Measurements from ENCODE around the gene SLC7A5. TPM values are rescaled to one million over a fixed set of nuclear protein-coding genes. Genes with fewer than 3 reads are reported as not detected.

SLC7A5 gene
- total RNA-seq, 1 donor from 2014 or later, result 5.1 TPM

DNA sequence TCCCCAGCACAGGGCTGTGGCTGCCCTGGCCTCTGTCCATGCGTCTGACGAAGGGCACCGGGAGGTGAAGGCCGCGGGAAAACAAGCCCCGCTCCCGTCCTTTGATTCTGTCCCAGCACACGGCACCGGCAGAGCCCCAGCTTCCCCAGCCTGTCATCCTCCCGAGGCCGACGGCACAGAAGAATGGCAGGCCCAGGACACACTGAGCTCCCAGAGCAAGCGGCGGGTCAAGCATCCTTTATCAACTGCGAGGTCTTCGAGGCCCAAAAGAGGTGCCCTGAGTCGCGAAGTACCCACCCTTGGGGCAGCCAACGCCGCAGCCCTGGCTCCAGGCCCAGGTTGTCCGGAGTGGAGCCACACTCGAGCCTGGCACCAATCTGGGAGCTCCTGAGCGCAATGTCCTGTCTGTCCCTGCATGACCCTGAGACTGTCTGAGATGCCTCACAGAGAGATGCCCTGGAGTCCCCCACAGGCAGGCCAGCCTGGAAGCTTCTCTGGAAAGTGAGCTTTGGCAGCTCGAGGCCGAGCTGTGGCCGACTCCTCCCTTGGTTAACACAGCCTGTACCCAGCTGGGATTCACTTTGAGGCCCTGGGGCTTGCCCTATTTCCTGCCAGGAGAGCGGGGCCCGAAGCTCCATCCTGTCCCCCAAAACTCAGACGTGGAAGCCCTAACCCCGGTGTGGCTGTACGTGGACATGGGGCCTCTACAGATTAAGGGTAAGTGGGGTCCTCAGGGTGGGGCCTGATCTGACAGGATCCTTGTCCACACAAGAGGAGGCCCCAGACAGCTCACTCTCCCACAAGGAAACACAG, 23.3 kb downstream of the SLC7A5 start:
- no peak for DNase-seq

DNA sequence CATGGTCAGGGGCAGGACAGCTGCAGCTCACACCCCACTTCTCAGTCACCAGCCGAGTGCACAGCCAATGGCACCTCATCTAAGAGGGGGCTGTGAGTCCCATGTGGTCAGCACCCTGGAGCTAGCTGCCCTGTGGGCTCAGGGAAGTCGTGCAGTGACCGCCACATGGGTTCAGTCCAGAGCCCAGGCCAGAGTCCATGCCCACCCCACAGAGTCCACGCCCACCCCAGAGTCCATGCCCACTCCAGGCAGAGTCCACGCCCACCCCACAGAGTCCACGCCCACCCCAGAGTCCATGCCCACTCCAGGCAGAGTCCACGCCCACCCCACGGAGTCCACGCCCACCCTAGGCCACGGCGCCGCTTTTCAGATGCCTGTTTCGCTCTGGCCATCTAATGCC, 24.1 kb downstream of the SLC7A5 start:
- no peak for DNase-seq

DNA sequence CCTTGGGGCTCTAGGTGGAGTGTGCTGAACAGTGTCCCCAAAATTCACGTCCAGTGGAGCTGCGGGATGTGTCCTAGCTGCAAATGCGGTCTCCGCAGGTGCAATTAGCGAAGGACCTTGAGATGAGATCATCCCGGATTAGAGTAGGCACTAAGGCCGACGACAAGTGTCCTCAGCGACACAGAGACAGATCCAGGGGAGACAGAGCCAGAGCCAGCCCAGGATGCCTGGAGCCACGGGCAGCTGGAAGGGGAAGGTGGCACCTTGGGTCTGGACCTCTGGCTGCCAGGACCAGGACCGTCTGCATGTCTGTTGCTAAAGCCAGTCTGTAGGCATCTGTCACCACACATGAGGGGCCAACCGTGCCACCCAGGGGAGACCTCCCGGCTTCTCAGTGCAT, 24.5 kb downstream of the SLC7A5 start:
- DNase-seq, result no peak

DNA sequence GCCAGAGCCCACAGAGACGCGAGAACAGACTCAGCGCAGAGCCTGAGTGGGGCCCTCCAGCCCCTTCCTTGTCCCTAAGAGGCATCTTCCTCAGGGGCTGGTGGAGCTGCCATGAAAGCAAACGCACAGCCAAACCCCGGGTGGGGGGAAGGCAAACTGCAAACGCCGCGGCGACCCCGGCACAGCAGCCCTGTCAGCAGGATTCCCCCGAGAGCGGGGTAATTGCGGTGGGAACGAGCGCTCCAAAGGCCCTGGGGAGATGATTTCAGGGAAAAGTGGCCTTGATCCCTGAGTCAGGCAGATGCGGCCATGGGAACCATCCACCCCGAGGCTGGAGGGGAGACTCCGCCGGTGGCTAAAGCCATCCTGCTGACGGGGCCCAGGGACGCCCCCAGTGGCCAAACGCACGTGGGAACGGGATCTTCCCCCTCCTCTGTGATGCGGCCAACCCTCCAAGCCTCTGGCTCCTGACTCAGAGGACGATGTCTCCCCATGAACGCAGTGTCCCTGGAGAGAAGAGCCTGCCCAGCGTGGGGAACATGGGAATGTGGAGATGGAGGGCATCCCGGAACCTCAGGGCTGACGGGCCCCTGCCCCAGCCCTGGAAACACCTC, 25.1 kb downstream of the SLC7A5 start:
- no peak for DNase-seq

DNA sequence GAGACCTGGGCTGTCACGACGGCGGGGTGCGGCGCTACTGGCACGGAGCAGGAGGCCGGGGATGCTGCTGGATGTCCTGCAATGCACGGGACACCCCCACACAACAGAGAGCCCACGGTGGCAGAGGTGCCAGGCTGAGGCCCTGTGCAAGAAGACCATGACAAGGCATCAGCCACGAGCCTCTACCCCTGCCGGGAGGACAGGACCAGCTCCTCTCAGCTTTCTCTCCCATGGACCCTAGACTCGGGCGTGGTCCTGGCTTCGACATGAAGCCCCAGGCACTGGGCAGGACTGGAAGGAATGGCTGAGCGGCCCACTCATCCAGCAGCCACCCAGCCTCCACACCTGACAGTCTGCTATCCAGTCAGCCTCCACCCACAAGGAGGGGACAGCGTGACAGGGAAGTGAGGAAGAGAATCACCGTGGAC, 25.6 kb downstream of the SLC7A5 start:
- DNase-seq, result no peak

DNA sequence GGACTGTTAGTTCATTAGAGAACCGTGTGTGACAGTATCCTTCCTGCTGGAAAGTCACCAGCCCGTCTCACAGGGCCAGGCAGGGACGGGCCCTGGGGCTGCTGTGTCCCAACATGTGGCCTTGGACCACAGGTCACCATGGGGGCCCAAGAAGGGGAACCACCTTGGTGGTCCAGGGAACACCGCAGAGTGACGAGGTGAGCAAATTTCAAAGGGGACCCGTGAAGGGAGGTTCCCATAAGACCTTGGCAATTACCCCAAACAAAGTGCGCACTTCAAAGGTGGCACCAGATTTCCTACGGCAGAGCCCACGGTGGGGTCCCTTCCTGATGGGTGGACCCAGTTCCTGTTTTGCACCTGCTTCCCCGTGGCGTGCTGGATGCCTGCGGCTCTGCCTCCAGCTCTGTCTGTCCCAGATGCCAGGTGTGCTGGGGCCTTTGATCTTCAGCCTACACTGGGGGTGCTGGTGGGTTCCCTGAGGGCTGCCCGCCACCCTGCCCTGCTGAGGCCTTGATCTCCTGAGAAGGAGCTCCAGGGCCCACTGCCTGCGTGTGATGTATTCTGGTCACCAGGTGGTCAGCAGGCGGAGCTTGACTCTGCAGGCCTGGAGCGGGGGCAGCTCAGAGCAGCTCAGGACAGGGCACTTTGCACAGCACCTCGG, 27.0 kb downstream of the SLC7A5 start:
- no peak for DNase-seq

DNA sequence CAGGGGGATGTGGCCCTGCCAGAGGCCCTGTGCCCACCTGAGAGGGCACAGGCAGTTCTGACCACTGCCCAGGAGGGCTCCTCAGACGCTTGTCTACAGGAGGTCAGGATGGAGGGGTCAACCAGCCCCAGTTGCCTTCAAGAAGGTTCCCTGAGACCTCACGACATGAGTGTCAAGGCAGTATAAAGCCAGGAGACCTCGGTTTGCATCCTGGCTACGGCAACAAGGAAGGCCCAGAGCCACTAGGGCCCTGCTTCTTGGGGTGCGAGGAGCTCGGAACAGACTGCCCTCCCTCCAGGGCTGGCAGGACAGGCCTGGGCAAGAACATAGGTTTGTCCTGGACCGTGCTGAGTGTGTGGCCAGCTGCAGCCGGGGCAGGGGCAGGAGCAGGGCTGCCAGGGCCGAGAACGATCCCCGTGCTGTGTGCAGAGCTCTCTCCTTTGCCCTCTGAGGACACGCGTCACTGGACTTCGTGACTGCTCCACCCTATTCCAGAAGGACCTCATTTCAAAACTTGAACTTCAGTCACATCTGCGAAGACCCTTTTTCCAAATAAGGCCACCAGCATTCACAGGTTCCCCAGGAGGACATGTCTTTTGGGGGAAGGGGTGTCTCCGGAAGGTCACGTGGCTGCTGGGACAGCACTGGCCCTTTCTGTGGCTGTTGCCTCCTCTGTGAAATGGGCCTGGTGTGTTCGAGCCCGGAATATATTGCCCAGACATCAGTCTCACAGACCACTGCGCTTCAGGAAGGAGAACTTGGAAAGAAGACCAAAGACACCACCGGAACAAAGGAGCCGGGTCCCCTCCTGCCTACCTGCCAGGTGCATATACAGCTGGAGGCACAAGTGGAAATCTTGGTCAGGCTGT, 27.7 kb downstream of the SLC7A5 start:
- no peak for DNase-seq

DNA sequence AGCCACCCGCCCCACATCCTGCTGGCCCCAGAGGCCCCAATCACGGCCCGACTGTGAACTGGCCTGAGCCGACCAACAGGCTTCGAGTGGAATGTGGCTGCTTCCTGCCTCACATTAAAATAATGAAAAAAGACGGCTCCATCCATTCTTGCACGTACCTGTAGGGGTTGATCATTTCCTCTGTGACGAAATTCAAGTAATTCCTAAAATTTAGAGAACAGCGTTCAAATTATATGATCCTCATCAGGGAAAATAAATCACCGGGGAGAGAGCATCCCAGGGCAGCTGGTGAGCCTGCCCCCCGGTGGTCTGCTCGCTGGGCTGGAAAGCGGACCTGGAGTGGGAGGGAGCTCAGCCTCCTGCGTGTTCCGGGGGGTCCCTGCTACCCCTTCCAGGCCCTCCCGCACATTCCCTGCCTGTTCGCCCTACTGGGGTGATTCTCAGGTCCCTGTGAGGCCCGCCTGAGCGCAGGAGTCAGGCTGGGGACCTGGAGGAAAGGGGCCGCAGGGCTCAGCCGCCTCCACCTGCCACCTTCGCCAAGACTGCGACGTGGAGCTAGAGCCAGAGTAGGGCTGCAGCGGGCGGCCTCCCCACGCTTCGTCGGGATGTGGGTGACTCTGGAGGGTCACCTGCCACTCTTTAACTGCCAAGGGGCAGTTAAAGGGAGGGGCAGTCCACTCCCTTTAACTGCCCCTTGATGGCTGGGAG, 28.9 kb downstream of the SLC7A5 start:
- peak; percentile 68 for DNase-seq

DNA sequence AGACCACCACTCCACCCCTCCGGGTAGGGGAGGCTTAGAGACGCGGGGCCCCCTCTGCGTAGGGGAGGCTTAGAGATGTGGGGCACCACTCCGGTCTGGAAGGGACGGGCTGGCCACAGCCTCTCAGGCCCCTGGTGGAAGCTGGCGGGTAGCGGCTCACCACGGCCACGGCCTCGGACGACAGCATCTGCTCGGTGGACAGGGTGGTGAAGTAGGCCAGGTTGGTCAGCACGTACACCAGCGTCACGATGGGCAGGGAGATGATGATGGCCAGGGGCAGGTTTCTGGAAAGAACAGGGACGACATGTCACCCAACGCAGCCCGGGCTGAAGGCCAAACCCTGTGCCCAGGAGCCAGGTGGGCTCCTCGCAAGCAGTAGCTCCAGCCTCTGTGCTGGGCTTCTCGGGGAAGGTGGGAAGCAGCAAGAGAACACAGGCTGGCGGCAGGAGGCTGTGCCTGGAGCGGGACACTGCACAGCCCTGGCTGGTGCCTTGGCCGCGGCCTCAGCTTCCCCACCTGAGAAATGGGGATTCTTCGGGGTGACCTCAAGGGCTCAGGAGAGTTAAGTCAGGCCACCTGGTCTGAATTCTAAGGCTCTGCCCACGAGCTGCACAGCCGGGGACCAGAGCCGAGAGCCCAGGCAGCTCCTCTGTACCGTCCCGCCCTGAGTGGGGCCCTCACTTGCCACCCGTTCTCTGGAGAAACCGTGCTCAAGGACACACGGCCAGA, 29.6 kb downstream of the SLC7A5 start:
- no peak for DNase-seq

DNA sequence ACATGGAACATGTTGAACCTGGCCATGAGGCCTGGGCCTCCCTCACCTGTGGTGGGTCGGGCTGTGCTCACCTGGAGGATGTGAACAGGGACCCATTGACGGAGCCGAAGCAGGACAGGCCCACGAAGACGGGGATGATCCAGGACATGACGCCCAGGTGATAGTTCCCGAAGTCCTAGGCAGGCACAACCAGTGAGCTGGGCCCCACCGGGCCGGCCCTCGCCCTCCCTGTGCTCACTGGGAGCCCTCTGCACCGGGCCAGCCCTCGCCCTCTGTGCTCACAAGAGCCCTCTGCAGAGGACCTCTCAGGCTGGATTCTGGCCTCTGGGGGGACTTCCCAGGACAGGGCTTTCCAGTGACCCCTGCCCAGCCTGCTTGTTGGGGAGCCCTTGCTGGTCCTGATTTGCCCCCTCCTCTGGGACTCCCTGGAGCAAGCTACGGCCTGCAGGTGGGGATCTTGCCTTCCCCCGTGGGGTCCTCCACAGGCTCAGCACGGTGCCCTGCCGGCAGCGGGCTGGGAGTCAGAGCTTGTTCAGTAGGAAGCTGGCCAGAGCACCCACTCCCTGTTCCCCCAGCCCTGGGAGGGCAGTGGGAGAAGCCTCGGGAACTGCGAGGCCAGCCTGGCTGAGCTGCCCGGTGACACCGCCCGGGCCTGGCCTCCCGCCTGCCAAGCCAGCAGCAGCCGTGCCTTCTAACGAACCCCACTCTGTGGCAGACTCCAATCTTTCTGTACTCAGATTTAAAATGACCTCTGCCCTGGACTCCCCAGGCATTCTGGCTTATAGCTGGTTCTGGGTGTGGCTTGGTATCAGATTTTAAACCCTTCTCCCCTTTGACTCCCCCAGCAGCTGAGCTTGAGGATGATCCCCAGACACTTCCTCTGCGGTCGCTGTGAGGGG, 30.4 kb downstream of the SLC7A5 start:
- DNase-seq, result no peak

DNA sequence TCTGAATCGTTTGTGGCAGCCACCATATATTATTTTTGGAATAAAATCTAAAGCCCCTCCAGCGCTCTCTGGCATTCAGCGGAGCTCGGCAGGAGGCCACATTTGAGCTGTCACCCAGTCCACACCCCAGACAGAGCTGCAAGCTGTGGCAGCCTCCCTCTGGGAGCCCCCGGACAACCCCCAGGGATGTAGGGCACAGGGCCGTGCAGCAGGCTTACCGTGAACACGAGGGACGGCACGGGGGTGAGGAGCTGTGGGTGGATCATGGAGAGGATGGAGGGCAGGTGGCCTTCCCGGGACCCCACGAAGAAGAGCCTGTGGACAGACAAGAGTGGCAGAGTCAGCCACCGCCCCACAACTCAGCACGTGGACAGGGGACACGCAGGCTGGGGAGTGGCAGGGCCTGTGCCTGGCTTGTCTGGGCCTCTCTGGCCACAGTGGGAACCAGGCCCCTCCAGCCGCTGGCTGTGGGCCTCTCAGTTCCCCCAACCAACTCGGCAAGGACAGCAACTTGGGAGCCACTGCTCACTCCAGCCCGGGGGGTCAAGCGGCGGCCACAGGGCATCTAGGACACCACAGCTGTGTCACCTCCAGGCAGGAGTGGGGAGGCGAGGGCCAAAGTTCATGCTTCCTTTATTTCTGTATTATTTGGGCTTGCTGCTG, 31.5 kb downstream of the SLC7A5 start:
- DNase-seq, result no peak

DNA sequence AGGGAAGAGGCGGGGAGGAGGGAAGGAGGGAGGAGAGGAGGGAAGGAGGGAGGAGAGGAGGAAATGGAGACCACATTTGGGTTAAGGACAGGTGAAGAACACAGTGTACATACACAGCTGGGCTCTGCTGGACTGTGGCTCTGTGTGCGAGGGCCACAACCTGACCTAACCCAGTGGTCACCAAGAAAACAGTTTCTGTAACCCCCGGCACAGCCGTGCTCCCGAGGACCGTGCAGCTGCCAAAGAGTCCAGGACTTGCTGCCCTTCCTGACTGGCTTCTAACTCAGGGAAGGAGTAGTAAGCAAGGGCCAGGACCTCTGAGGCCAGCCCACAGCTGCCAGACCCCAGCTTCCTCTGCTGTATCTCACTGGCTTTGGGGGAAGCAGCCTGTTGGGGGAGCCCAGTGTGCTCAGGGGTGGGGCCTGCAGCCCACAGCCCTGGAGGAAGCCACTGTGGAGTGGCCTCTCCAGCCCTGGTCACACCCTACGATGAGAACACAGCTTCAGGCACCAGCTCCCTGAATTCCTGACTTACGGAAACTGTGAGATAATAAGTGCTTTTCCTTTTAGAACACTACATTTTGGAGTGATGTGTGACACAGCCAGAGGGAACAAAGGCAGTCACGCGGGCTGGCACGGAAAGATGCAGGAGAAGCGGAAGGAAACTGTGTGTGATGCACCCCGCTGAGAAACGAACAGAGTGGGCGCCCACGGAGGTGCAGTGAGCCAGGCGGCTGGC, 32.3 kb downstream of the SLC7A5 start:
- peak; percentile 91 for DNase-seq

DNA sequence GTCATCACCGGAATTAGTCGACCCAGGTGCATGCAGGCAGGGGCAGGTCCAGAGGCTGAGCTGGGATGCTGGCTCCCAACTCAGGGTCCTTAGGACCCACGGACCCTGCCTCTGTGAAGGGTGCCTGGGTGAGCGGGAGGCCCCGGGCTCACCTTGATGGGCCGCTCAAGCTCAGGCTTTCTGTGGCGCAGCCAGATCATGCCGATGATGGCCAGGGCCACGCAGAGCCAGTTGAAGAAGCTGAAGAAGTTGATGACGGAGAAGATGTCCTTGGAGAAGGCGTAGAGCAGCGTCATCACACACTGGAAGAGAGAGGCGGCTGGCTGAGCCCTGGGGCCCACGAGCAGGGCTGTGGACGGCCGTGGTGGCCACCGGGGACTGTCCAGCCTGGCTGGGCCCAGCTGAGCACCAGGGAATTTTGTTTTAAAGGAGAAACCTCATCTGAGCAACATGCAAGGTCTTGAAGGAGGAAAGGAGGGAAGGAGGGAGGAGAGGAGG, 32.9 kb downstream of the SLC7A5 start:
- no peak for DNase-seq

DNA sequence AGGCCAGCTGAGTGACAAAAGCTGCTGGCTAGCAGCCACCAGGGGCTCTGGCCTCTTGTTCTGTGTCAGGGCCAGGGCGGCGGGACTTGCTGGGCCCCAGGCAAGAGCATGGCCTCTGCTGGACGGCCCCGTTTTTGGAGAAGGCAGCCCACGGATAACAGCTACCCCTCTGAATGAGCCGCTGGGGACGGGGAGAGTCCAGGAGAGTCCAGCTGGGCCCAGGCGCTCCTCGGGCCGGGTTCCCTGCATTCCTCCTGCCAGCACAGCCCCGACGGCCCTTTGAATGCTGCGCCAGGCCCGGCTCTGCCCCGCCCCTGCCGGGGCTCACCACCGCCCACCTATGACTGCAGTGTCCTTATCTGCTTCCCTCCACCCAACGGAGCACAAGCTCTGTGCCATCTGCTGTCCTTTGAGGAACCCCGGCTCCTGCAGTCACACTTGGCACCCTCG, 33.4 kb downstream of the SLC7A5 start:
- no peak for DNase-seq

DNA sequence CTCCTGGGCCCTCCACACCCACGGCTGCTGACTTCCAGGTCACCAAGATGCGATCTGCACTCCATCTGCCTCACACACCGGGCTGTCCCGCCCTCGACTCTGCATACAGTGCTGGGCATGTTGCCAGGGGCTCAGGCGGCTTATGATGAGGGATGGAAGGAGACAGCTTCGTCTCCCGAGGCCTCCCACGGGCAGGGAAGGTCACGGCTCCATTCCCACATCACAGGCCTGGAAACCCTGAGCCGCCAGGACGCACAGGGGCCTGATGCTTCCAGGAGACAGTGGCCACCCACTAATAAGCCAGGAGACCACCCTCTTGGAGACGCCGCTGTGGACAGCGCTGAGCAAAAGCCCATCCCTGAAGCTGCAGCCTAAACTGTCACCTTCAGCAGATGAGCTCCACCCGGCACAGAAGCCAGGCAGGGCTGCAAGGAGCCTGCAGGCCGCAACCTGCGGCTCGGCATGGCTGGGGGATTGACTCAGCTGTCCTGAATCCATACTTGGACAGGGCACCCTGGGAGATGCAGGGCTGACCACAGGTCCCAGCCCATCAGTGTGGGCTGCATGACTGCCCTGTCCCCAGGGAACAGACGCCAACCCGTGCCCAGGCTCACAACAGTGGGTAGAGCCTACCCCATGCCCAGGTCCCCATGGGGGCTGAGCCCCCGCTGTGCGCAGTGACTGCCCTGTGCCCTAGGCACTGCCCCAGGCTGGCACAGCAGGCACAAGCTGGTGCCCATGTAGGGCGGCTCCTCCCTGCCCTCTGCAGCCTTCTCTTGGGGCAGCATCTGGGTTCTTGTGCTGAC, 34.4 kb downstream of the SLC7A5 start:
- DNase-seq, result peak; percentile 54

DNA sequence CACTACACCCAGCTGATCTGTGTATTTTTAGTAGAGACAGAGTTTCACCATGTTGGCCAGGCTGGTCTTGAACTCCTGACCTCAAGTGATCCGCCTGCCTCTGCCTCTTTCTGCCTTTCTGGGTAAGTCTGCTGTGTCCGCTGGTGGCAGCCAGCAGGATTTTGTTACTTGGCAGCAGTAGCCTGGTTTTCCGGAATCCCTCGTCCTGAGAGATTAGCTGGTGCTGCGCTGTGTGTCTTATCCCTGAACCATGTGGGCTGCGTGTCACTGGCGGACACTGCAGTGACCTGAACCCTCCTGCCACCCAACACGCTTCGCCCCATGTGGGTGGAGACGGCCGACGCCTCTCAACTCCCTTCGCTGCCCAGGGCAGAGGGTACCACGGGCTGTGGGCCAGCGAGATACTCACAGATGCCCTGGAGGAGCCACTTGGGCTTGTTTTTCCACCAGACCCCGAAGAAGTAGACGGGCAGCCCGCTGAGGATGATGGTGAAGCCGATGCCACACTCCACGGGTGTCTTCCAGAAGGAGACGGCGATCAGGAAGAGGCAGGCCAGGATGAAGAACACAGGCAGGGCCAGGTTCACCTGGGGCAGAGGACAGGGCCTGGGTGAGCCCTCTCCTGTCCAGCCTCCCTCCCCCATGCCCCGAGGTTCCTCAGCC, 35.2 kb downstream of the SLC7A5 start:
- DNase-seq, result no peak

DNA sequence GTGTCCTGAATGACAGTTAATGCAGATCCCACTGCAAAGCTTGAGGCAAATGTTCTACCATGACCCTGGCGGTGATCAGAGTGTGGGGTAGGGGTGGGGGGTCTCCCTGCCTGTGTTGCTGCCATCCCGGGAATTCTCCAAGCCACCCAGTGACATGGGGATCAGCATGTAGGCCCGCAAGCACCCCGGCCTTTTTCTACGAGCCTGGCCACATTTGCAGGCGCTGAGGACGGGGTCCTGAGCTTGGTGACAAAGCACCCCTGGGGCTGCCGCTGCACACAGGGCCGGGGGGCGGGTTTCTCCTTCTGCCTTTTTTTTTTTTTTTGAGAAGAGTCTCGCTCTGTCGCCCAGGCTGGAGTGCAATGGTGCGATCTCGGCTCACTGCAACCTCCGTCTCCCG, 35.8 kb downstream of the SLC7A5 start:
- DNase-seq, result no peak
